Eye (tissue), 1 donor: ENCODE measurements around the gene SMIM36.
A peak's percentile ranks its signal among the peaks of the same experiment; 100 is the strongest.
"Not testable (repeated sequence)": the region's sequence is repeated elsewhere in the genome, so short reads cannot be mapped to it uniquely, and the experiment has no call there.

ENCODE experiments used
- DNase-seq: peaks from one replicate; pipeline ENCODE4 v3.0.0-alpha.2; 2015

SMIM36 gene

GRCh38 chr17:55433029-55433628 is 78.1 kb downstream of the SMIM36 start:
- DNase-seq = no peak

GRCh38 chr17:55432358-55433028 is 78.8 kb downstream of the SMIM36 start:
- DNase-seq = no peak

- not testable (repeated sequence) for DNase-seq
Measured at GRCh38 chr17:55431914-55432313, 79.3 kb downstream of the SMIM36 start.

- peak; percentile 71 for DNase-seq
Measured at GRCh38 chr17:55430541-55431288, 80.5 kb downstream of the SMIM36 start.

- no peak for DNase-seq
Measured at GRCh38 chr17:55427587-55427882, 83.7 kb downstream of the SMIM36 start.

- DNase-seq = no peak
Measured at GRCh38 chr17:55426851-55427586, 84.2 kb downstream of the SMIM36 start.

- no peak for DNase-seq
Measured at GRCh38 chr17:55424893-55425540, 86.2 kb downstream of the SMIM36 start.

GRCh38 chr17:55423535-55423934 is 87.7 kb downstream of the SMIM36 start:
- no peak for DNase-seq

GRCh38 chr17:55422828-55423164 is 88.5 kb downstream of the SMIM36 start:
- DNase-seq = not testable (repeated sequence)

GRCh38 chr17:55421179-55421934 is 89.9 kb downstream of the SMIM36 start, which contains the start of gene MMD:
TSS of gene MMD (minus strand) at chr17:55421835. CDS start at chr17:55421695, 140 bp downstream.
- DNase-seq = peak; percentile 87

- peak; percentile 70 for DNase-seq
Measured at GRCh38 chr17:55420776-55421178, 90.5 kb downstream of the SMIM36 start.

- peak; percentile 18 for DNase-seq
Measured at GRCh38 chr17:55420067-55420775, 91.0 kb downstream of the SMIM36 start.

GRCh38 chr17:55418369-55419268 is 92.6 kb downstream of the SMIM36 start:
- no peak for DNase-seq

- DNase-seq = no peak
Measured at GRCh38 chr17:55417411-55418268, 93.6 kb downstream of the SMIM36 start.

- no peak for DNase-seq
Measured at GRCh38 chr17:55416470-55417052, 94.7 kb downstream of the SMIM36 start.

- DNase-seq = no peak
Measured at GRCh38 chr17:55416000-55416399, 95.3 kb downstream of the SMIM36 start.

- no peak for DNase-seq
Measured at GRCh38 chr17:55414983-55415382, 96.3 kb downstream of the SMIM36 start.

- no peak for DNase-seq
Measured at GRCh38 chr17:55413825-55414489, 97.3 kb downstream of the SMIM36 start.
